GM19238 (cell line): ENCODE results near the gene JMJD8.
"Not testable (repeated sequence)": the region's sequence is repeated elsewhere in the genome, so short reads cannot be mapped to it uniquely, and the experiment has no call there.

Experiments
- DNase-seq: peaks from one replicate; pipeline ENCODE4 v3.0.0; 2011; ENCODE audit warnings: low spot score; ENCODE audit not compliant: insufficient read length

The JMJD8 gene

DNA sequence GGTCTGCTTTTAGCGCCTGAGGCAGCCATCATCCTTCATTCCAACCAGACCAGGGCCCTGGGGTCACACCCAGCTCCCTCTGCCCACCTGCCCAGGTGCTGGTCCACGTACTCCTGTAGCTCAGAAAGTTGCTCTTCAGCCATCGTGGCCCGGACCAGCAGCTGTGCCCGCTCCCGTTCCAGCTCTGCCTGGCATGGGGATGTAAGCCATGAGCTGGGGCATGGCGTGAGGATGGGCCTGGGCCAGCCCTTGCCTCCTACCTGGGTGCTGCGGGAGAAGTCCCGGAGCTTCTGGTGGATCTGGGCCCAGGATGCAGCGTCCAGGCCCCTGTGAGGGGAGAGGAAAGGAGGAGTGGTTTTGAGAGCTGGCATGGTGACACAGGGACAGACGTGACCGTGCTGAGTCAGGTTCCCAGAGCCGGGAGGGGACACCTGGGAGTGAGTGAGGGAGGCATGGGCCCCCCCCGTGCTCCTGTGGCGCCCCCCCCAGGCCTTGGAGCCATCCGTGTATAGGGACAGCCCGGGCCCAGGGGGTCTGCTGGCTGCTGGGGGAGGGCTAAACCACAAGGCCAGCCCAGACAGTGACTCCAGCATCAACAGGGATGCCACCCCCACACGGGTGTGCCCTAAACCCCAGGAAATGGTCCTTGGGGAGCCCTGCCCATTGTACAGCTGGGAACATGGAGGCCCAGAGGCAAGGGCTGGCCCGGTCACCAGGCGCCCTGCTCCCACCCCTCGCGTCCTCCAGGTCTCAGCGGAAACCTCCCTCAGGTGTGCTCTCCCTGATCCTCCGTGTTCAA lies 38.9 kb upstream of the JMJD8 start:
- no peak for DNase-seq

DNA sequence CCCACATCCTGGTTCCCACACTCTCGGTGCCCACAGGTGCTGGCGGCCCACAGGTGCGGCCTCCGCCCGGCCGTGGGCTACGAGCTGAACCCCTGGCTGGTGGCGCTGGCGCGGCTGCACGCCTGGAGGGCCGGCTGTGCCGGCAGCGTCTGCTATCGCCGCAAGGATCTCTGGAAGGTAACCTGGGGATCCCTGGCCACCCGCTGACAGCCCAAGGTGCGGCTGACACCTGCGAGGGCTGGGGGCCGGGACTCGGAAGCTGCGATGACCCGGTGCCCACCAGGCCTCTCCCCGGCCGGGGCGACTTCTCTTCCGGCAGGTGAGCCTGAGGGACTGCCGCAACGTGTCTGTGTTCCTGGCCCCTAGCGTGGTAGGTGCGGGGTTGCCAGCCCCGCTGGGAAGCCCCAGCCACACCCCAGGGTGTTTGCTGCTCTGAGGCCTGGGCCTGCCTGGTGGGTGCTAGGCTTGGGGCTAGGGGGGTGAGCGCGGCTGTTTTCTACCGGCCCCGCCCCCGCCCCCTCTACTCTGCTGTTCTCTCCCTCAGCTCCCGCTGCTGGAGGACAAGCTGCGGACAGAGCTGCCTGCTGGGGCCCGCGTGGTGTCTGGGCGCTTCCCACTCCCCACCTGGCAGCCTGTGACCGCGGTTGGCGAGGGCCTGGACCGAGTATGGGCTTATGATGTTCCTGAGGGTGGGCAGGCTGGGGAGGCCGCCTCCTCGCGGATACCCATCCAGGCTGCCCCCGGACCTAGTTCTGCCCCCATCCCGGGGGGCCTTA lies 37.8 kb upstream of the JMJD8 start:
- no peak for DNase-seq

- peak; percentile 99 for DNase-seq
Measured at GRCh38 chr16:720990-721764, 37.0 kb upstream of the JMJD8 start, which contains the start of gene ANTKMT. Gene ANTKMT, plus strand, starts transcription at chr16:721146. Its CDS starts 129 bp downstream, at chr16:721275.

DNA sequence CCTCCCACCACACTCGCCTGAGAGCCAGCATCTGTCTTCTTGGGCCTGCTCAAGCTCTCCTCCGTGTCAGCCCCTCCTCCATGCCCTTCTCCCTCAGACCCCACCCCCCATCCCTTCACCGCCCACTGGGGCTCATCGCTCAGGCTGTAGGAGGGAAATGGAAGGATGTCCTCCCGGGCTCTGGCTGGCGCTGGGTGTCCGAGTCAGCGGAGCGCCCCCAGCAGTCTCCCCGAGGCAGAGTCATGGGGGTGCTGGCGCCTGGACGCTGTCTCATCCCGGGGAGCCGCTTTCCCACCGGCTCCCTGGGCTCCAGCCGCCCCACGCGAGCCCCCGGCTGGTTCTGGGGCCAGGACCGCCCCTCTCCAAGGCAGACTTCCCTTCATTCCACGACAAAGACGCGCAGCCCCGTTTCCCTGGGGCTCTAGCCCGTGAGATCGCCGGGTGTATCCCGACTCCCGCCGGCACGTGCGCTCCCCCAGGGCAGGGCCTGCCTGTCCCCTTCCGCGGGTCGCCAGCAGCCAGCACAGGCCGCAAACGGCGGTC lies 36.4 kb upstream of the JMJD8 start:
- peak; percentile 82 for DNase-seq

DNA sequence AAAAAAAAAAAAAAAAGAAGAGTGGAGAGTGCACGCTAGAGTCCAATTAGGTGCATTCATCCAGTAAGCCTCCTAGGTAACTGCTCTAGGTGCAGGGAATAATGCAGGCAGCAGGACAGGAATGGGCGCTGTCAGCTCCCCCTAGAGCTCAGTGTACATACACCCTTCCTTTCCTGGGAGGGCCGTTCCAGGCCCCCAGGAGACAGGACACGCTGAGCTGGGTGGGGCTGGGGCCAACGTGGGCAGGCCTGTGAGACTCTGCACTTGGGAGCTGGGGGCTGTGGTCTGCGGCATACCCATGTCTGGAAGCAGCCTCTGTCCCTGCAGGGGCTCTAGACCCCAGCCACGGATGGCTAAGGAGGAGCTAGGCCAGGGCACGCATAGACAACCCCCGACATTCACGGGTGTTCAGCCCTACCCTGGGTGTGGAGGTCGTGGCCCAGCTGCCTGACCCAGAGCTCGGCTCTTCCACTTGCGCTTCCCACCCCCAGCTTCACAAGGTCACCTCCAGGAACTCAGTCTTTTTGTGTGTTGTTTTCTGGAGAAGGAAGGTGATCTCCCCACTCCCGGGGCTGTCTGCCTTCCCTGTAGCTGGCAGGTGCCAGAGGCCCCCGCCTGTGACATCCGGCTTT lies 35.8 kb upstream of the JMJD8 start:
- no peak for DNase-seq

DNA sequence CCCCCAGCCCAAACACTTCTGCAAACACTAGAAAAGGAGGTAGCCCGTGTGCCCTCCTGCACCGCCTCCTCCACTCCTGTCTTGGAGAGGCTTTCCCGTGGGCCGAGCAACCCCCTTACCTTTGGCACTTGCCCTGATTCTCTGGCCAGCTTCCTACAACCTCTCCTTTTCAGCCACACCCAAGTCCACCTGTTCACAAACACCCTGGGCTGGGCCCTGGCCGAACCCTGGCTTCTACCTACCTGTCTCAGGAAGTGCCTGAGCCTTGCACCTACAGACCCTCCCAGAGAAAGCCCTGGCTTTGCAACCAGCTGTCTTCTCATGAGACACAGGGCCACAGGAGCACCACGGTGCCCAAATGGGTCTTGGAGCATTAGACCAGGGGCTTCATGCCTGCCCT lies 34.8 kb upstream of the JMJD8 start:
- DNase-seq: no peak

- DNase-seq: no peak
Measured at GRCh38 chr16:718389-718788, 34.3 kb upstream of the JMJD8 start.

- DNase-seq: no peak
Measured at GRCh38 chr16:717450-718245, 33.5 kb upstream of the JMJD8 start.

DNA sequence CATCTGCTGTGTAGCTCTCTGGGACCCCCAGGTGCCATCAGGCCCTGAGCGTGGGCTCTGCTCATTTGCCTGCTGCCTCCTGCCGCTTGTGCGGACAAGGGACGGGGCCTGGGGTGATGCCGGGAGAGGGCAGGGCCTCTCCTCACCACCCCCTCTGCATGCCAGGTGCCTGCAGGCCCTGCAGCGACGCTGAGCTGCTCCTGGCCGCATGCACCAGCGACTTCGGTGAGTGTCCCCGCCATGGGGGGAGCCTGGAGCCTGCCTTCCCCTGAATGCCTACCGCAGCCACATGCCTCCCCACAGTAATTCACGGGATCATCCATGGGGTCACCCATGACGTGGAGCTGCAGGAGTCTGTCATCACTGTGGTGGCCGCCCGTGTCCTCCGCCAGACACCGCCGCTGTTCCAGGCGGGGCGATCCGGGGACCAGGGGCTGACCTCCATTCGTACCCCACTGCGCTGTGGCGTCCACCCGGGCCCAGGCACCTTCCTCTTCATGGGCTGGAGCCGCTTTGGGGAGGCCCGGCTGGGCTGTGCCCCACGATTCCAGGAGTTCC lies 32.7 kb upstream of the JMJD8 start:
- no peak for DNase-seq

DNA sequence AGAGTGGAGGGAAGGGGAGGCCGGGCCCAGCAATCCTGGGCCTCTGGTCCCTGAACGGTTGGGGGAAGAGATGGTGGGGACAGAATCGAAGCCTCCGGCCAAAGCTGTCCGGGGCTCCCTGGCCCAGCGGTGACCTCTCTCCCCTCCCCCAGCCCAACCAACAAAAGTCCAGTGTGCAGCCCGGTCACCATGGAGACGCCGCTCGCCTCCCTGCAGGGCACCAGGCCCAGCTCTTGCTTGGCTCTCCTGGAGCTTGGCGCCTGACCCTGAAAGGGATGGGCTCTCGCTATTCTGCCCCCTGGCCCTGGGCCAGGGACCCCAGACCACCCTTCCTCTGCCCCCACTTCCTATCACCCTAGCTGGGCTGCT lies 32.0 kb upstream of the JMJD8 start:
- DNase-seq: no peak

- DNase-seq: no peak
Measured at GRCh38 chr16:715477-716199, 31.5 kb upstream of the JMJD8 start.

DNA sequence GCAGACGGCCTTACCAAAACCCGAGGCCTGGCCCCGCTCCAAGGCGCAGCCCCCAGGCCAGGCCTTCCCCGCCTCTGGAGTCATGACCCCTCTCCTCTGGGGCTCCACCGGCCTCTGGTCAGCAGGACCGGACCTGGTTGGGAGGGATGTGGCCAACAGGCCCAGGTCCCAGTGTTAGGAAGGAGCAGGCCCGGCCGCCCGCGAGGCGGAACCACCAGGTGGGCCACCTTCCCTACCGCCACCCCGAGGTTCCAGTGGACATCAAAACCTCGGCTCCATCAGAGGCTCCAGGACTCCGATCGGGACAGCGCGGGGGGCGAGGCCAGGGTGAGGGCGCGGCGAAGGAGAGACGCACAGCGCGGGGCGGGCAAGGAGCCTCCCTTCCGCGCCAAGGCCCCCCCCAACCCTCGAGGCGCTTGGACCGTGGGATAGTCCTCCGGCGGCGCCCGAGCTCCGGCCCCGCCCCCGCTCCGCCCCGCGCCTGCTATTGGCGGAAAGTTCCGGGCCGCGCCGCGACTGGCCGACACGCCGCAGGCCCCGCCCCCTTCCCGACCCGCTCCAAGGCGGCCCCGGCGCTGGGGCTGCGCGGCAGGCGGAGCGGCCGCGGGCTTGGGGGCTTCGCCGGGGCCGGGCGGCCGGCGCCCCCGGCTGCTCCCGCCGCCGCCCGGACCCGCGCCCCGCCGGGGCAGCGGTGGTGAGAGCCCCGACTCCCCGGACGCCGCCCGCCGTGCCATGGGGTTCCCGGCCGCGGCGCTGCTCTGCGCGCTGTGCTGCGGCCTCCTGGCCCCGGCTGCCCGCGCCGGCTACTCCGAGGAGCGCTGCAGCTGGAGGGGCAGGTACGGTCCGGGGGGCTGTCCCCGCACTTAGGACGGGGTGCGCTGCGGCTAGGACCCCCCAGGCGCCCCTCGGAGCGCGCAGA lies 30.7 kb upstream of the JMJD8 start, which contains the start of gene METRN:
METRN (plus strand) TSS at position 561 of the 919 bp plus-strand sequence; CDS start at position 733, 172 bp downstream.
- peak; percentile 98 for DNase-seq

- DNase-seq: no peak
Measured at GRCh38 chr16:714079-714478, 29.9 kb upstream of the JMJD8 start.

DNA sequence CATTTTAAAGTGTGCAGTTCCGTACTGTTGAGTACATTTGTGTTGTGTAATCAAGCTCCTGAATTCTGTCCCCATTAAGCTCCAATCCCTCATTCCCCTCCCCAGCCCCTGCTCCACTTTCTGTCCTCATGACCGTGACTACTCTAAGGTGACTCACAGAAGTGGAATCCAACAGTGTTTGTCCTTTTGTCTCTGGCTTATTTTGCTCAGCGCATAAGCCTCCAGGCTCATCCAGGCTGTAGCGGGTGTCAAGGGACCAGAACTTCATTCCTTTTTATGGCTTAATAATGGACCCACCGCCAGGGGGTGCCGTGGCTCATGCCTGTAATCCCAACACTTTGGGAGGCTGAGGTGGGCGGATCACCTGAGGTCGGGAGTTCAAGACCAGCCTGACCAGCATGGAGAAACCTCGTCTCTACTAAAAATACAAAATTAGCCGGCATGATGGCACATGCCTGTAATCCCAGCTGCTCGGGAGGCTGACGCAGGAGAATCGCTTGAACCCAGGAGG lies 28.7 kb upstream of the JMJD8 start:
- DNase-seq: not testable (repeated sequence)

DNA sequence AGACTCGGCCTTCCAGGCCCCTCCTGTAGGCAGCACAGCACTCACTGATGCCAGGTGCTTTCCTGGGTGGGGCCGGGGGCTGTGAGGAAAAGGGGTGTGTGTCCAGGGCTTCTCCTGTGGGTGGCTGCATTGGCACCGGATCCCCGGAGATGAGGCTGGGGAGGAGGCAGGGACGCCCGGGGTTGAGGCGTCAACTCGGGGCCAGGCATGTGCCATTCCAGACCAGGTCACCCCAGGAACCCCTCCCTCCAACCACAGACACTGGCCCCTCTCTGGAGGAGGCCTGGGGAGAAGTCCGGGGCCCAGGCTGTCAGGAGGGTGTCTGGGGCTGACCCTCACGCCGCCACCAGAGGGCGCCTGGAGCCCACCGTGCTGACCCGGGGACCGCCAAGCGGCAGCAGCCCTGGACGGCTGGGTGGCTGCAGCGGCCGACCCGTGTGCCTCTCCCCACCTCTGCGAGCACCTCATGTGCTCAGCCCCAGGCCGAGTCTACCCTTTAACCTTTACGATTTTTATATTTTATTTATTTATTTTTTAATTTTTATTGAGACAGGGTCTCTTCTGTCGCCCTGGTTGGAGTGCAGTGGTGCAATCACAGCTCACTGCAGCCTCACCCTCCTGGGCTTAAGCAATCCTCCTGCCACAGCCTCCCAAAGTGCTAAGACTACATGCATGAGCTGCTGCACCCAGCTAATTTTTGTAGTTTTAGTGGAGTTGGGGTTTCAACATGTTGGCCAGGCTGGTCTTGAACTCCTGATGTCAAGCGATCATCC lies 27.6 kb upstream of the JMJD8 start:
- DNase-seq: peak; percentile 97

- DNase-seq: no peak
Measured at GRCh38 chr16:711084-711483, 26.9 kb upstream of the JMJD8 start.

- DNase-seq: no peak
Measured at GRCh38 chr16:710500-711075, 26.5 kb upstream of the JMJD8 start.
